HepG2 (cell line): ENCODE results near the gene SNUPN. TPM values are rescaled to one million over a fixed set of nuclear protein-coding genes. Genes with fewer than 3 reads are reported as not detected.

Experiments used
- ARID2 ChIP-seq: sonication (generic); formaldehyde crosslinking; IDR thresholded peaks from 2 replicates; pipeline ENCODE4 v1.8.1; 2022; ENCODE audit warnings: mild to moderate bottlenecking, missing genetic modification reagents, borderline replicate concordance
- ETV5 ChIP-seq: IDR thresholded peaks from 2 replicates; pipeline ENCODE4 v1.6.1; 2018; ENCODE audit warnings: missing biosample characterization, missing genetic modification reagents, inconsistent platforms, borderline replicate concordance
- ETV6 ChIP-seq: sonication (generic); formaldehyde crosslinking; conservative IDR thresholded peaks from 2 replicates; pipeline ENCODE4 v1.4.0; 2020; ENCODE audit warnings: missing genetic modification reagents
- KDM2A ChIP-seq: sonication (generic); formaldehyde crosslinking; IDR thresholded peaks from 2 replicates; pipeline ENCODE4 v1.4.0; 2020; ENCODE audit warnings: low read depth, missing genetic modification reagents, borderline replicate concordance
- KDM5B ChIP-seq: sonication (generic); formaldehyde crosslinking; IDR thresholded peaks from 2 replicates; pipeline ENCODE4 v1.4.0; 2020; ENCODE audit warnings: missing genetic modification reagents, mild to moderate bottlenecking, borderline replicate concordance
- MEIS2 ChIP-seq: sonication (generic); formaldehyde crosslinking; IDR thresholded peaks from 2 replicates; pipeline ENCODE4 v1.9.0; 2021; ENCODE audit warnings: mild to moderate bottlenecking, missing genetic modification reagents
- MIXL1 ChIP-seq: IDR thresholded peaks from 2 replicates; pipeline ENCODE4 v1.6.1; 2016
- NPAS2 ChIP-seq: sonication (generic); formaldehyde crosslinking; IDR thresholded peaks from 2 replicates; pipeline ENCODE4 v1.8.0; 2022; ENCODE audit warnings: mild to moderate bottlenecking, missing genetic modification reagents, borderline replicate concordance
- PLRG1 ChIP-seq: fragments of 450-650 bp; conservative IDR thresholded peaks from 2 replicates; pipeline ENCODE4 v1.6.1; 2016
- SIN3A ChIP-seq: IDR thresholded peaks from 2 replicates; pipeline ENCODE4 v1.6.1; 2011; ENCODE audit warnings: low read depth, mild to moderate bottlenecking, control low read depth, low read length, borderline replicate concordance
- ZFAT ChIP-seq: sonication (generic); formaldehyde crosslinking; conservative IDR thresholded peaks from 2 replicates; pipeline ENCODE4 v1.8.1; 2023; ENCODE audit warnings: missing genetic modification reagents, inconsistent platforms
- ZKSCAN8 ChIP-seq: IDR thresholded peaks from 2 replicates; pipeline ENCODE4 v1.6.1; 2016; ENCODE audit warnings: borderline replicate concordance, missing genetic modification reagents, missing compliant biosample characterization
- polyA plus RNA-seq, 8 experiments: library from polyadenylated mRNA; depleted of rRNA in 3 of 8; stranded (reverse) in 7 of 8; unstranded in 1 of 8; fragments of >200 nt; fragmentation: Illumina TruSeq in 4 of 8; extraction: Trizol in 4 of 8; gene quantifications; 2 replicates each; pipeline versions ENCODE4 v1.2.1 to v1.2.3, GENCODE V29; 2011 to 2016; ENCODE audit warnings: low read depth in 4 of 8, missing spikeins in 1 of 8, mixed read lengths in 1 of 8; ENCODE audit not compliant: insufficient read depth in 1 of 8
- total RNA-seq, 5 experiments: library from RNA; depleted of rRNA; stranded (reverse); fragments of >200 nt; fragmentation: Illumina TruSeq; extraction: Trizol; gene quantifications; 2 replicates each; pipeline ENCODE4 v1.2.3, GENCODE V29; 2016; ENCODE audit warnings: low read depth in 1 of 5
- TF ChIP-seq, protein P1 (sequence below): IDR thresholded peaks from 2 replicates; pipeline ENCODE4 v1.6.1; 2016; ENCODE audit warnings: missing genetic modification reagents, missing compliant biosample characterization
- TF ChIP-seq, protein P2 (sequence below): sonication (generic); formaldehyde crosslinking; IDR thresholded peaks from 2 replicates; pipeline ENCODE4 v1.5.0; 2020; ENCODE audit warnings: missing genetic modification reagents, mild to moderate bottlenecking, borderline replicate concordance
- TF ChIP-seq, protein P3 (sequence below): sonication (generic); formaldehyde crosslinking; IDR thresholded peaks from 2 replicates; pipeline ENCODE4 v1.4.0; 2020; ENCODE audit warnings: missing genetic modification reagents, borderline replicate concordance
- TF ChIP-seq, protein P4 (sequence below): sonication (generic); formaldehyde crosslinking; IDR thresholded peaks from 2 replicates; pipeline ENCODE4 v1.4.0; 2020; ENCODE audit warnings: missing genetic modification reagents
- TF ChIP-seq, protein P5 (sequence below): sonication (generic); formaldehyde crosslinking; IDR thresholded peaks from 2 replicates; pipeline ENCODE4 v1.5.1; 2020; ENCODE audit warnings: missing genetic modification reagents, mild to moderate bottlenecking, borderline replicate concordance
- TF ChIP-seq, protein P6 (sequence below): sonication (generic); formaldehyde crosslinking; IDR thresholded peaks from 2 replicates; pipeline ENCODE4 v1.4.0; 2020; ENCODE audit warnings: missing genetic modification reagents; ENCODE audit errors: not compliant biosample characterization

The SNUPN gene
- total and polyA plus RNA-seq, 2 of the 13 experiments (the other 11 are each of a cell fraction or from before 2014, with no cell fraction given), result 9.0 to 16.4 TPM

DNA sequence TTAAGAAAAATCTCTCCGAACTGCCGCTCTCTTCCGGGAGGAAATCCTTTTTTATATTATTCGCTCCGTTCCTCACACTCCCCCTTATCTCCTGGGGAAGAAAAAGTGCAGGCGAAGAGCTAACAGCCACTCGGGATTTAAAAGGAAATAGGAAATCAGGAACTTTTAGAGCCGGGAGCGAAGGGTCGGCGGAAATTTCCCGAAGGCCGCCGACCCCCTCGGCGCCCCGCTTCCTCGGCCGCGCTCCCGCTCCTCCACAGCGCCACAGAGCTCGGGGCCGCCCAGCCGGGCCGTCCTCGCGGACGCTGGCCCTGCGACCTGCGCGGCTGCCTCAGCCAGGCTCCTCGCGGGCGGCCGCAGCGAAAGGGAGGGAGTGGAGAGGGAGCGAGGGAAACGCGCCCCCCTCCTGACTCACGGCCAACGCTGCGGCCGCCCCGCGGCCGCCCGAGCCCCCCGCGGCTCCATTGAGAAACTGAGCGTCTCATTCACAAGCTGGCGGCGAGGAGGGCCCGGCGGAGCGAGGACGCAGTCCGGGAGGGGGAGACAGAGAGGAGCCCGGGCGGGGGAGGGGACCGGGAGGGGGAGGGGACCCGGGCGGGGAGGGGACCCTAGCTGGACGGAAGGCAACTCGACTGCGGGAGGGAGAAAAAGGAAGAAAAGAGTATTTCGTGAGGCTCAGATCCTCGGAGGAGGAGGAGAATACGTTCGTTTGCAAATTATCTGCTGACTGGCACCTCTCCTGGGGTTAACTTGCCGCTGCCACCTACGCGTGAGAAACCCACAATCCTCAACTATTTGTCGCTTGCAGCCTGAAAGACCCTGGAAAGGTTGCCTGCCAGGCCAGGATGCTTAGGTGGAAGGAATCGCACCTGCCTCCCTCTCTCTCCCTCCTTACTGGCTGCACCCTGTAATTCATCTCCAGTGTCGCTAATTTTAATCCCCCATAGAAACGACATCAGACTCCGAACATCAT is 46.3 kb downstream of the SNUPN start, which contains the start of gene PTPN9 (continued):
- TF ChIP-seq, protein P1, sequence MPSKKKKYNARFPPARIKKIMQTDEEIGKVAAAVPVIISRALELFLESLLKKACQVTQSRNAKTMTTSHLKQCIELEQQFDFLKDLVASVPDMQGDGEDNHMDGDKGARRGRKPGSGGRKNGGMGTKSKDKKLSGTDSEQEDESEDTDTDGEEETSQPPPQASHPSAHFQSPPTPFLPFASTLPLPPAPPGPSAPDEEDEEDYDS (CRISPR knock-in tag), result 0 out of 2 replicates have a peak, but pooled peaks have one; percentile 10
- TF ChIP-seq KDM5B (no peak), ARID2 (CRISPR knock-in tag) (no peak), KDM2A (CRISPR knock-in tag) (no peak; the same call in 1 of the 2 replicates), PLRG1 (no peak), ETV6 (CRISPR knock-in tag) (0 out of 2 replicates have a peak, but pooled peaks have one; percentile 53), NPAS2 (CRISPR knock-in tag) (no peak), MIXL1 (CRISPR knock-in tag) (no peak), ZFAT (CRISPR knock-in tag) (no peak), MEIS2 (no peak), ETV5 (CRISPR knock-in tag) (no peak), SIN3A (no peak; the same call in 1 of the 2 replicates), ZKSCAN8 (no peak)
- TF ChIP-seq, protein P2, sequence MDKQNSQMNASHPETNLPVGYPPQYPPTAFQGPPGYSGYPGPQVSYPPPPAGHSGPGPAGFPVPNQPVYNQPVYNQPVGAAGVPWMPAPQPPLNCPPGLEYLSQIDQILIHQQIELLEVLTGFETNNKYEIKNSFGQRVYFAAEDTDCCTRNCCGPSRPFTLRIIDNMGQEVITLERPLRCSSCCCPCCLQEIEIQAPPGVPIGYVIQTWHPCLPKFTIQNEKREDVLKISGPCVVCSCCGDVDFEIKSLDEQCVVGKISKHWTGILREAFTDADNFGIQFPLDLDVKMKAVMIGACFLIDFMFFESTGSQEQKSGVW (CRISPR knock-in tag), result no peak
- TF ChIP-seq, protein P3, sequence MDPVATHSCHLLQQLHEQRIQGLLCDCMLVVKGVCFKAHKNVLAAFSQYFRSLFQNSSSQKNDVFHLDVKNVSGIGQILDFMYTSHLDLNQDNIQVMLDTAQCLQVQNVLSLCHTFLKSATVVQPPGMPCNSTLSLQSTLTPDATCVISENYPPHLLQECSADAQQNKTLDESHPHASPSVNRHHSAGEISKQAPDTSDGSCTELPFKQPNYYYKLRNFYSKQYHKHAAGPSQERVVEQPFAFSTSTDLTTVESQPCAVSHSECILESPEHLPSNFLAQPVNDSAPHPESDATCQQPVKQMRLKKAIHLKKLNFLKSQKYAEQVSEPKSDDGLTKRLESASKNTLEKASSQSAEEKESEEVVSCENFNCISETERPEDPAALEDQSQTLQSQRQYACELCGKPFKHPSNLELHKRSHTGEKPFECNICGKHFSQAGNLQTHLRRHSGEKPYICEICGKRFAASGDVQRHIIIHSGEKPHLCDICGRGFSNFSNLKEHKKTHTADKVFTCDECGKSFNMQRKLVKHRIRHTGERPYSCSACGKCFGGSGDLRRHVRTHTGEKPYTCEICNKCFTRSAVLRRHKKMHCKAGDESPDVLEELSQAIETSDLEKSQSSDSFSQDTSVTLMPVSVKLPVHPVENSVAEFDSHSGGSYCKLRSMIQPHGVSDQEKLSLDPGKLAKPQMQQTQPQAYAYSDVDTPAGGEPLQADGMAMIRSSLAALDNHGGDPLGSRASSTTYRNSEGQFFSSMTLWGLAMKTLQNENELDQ (CRISPR knock-in tag), result no peak
- TF ChIP-seq, protein P4, sequence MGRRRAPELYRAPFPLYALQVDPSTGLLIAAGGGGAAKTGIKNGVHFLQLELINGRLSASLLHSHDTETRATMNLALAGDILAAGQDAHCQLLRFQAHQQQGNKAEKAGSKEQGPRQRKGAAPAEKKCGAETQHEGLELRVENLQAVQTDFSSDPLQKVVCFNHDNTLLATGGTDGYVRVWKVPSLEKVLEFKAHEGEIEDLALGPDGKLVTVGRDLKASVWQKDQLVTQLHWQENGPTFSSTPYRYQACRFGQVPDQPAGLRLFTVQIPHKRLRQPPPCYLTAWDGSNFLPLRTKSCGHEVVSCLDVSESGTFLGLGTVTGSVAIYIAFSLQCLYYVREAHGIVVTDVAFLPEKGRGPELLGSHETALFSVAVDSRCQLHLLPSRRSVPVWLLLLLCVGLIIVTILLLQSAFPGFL (CRISPR knock-in tag), result no peak
- TF ChIP-seq, protein P5, sequence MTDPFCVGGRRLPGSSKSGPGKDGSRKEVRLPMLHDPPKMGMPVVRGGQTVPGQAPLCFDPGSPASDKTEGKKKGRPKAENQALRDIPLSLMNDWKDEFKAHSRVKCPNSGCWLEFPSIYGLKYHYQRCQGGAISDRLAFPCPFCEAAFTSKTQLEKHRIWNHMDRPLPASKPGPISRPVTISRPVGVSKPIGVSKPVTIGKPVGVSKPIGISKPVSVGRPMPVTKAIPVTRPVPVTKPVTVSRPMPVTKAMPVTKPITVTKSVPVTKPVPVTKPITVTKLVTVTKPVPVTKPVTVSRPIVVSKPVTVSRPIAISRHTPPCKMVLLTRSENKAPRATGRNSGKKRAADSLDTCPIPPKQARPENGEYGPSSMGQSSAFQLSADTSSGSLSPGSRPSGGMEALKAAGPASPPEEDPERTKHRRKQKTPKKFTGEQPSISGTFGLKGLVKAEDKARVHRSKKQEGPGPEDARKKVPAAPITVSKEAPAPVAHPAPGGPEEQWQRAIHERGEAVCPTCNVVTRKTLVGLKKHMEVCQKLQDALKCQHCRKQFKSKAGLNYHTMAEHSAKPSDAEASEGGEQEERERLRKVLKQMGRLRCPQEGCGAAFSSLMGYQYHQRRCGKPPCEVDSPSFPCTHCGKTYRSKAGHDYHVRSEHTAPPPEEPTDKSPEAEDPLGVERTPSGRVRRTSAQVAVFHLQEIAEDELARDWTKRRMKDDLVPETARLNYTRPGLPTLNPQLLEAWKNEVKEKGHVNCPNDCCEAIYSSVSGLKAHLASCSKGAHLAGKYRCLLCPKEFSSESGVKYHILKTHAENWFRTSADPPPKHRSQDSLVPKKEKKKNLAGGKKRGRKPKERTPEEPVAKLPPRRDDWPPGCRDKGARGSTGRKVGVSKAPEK (CRISPR knock-in tag), result no peak
- TF ChIP-seq, protein P6, sequence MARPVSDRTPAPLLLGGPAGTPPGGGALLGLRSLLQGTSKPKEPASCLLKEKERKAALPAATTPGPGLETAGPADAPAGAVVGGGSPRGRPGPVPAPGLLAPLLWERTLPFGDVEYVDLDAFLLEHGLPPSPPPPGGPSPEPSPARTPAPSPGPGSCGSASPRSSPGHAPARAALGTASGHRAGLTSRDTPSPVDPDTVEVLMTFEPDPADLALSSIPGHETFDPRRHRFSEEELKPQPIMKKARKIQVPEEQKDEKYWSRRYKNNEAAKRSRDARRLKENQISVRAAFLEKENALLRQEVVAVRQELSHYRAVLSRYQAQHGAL (CRISPR knock-in tag), result no peak
